Measurements from ENCODE around the gene LMBR1L.

The LMBR1L gene

DNA sequence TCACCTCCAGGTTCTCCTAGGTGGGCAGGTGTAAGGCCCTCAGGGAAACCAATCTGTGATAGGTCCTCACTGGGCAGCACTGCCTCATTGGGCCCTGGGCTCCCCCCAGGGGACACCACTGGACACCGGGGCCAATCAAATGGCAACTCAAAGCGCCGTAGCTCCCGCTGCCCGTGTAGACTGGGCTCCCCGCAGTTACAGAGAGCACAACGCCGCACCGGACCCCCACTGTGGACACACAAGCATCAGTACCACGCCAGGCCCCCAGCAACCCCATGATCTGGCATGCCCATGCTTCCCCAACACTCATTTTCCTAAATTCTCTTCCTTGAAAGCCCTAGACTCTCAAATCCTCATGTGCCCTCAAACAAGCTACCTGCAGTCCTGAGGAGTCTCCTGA is 56.1 kb downstream of the LMBR1L start:
- TF ChIP-seq ARNTL (CRISPR knock-in tag; IDR thresholded peaks at IDR 0.05; ENCODE audit: borderline replicate concordance, low read depth) (no peak), CSDC2 (CRISPR knock-in tag; IDR thresholded peaks at IDR 0.05) (no peak), ZFP3 (CRISPR knock-in tag; IDR thresholded peaks at IDR 0.05) (no peak), ZNF565 (CRISPR knock-in tag; conservative IDR thresholded peaks at IDR 0.05; ENCODE audit: low read depth) (no peak), ZC3H10 (CRISPR knock-in tag; IDR thresholded peaks at IDR 0.05) (no peak), SNAI2 (CRISPR knock-in tag; IDR thresholded peaks at IDR 0.05) (no peak), ZNF70 (CRISPR knock-in tag; IDR thresholded peaks at IDR 0.05) (no peak), GLIS3 (CRISPR knock-in tag; IDR thresholded peaks at IDR 0.05) (no peak), ZNF8 (CRISPR knock-in tag; IDR thresholded peaks at IDR 0.05) (no peak), ZFP30 (CRISPR knock-in tag; IDR thresholded peaks at IDR 0.05) (no peak), OSR1 (CRISPR knock-in tag; IDR thresholded peaks at IDR 0.05) (no peak), ISL1 (CRISPR knock-in tag; IDR thresholded peaks at IDR 0.05) (no peak)
- TF ChIP-seq, protein P1, sequence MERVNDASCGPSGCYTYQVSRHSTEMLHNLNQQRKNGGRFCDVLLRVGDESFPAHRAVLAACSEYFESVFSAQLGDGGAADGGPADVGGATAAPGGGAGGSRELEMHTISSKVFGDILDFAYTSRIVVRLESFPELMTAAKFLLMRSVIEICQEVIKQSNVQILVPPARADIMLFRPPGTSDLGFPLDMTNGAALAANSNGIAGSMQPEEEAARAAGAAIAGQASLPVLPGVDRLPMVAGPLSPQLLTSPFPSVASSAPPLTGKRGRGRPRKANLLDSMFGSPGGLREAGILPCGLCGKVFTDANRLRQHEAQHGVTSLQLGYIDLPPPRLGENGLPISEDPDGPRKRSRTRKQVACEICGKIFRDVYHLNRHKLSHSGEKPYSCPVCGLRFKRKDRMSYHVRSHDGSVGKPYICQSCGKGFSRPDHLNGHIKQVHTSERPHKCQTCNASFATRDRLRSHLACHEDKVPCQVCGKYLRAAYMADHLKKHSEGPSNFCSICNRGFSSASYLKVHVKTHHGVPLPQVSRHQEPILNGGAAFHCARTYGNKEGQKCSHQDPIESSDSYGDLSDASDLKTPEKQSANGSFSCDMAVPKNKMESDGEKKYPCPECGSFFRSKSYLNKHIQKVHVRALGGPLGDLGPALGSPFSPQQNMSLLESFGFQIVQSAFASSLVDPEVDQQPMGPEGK (CRISPR knock-in tag; IDR thresholded peaks at IDR 0.05; ENCODE audit: borderline replicate concordance): no peak
- TF ChIP-seq, protein P2, sequence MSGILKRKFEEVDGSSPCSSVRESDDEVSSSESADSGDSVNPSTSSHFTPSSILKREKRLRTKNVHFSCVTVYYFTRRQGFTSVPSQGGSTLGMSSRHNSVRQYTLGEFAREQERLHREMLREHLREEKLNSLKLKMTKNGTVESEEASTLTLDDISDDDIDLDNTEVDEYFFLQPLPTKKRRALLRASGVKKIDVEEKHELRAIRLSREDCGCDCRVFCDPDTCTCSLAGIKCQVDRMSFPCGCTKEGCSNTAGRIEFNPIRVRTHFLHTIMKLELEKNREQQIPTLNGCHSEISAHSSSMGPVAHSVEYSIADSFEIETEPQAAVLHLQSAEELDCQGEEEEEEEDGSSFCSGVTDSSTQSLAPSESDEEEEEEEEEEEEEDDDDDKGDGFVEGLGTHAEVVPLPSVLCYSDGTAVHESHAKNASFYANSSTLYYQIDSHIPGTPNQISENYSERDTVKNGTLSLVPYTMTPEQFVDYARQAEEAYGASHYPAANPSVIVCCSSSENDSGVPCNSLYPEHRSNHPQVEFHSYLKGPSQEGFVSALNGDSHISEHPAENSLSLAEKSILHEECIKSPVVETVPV (CRISPR knock-in tag; IDR thresholded peaks at IDR 0.05): no peak
- ATAC-seq: no peak

DNA sequence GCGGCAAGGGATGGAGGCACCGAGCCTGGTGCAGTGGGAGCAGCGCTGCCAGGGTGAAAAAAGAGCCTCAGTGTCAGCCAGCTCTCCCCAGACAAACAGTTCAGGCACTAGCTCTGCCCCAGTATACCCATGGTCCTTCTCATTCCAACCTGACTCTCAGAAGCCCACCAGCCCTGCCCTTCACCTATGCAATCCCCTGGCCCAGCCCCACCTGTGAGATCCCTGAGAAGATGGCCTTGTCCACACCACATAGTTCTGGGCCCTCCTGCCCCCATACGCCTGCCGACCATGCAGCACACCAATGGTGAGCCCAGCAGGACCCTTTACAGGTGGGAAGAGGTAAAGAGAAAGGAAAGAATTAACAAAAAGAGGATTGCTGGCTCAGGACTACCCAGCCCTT is 56.6 kb downstream of the LMBR1L start:
- TF ChIP-seq CSDC2 (CRISPR knock-in tag; IDR thresholded peaks at IDR 0.05) (no peak), OSR1 (CRISPR knock-in tag; IDR thresholded peaks at IDR 0.05) (no peak), ISL1 (CRISPR knock-in tag; IDR thresholded peaks at IDR 0.05) (no peak), TCF4 (CRISPR knock-in tag; IDR thresholded peaks at IDR 0.05; ENCODE audit: borderline replicate concordance) (no peak), BACH2 (CRISPR knock-in tag; IDR thresholded peaks at IDR 0.05; ENCODE audit: borderline replicate concordance) (no peak), ZNF70 (CRISPR knock-in tag; IDR thresholded peaks at IDR 0.05) (no peak), ZNF565 (CRISPR knock-in tag; conservative IDR thresholded peaks at IDR 0.05; ENCODE audit: low read depth) (no peak), SNAI2 (CRISPR knock-in tag; IDR thresholded peaks at IDR 0.05) (no peak), ESRRG (CRISPR knock-in tag; IDR thresholded peaks at IDR 0.05) (no peak), ARNTL (CRISPR knock-in tag; IDR thresholded peaks at IDR 0.05; ENCODE audit: borderline replicate concordance, low read depth) (no peak), ZFP3 (CRISPR knock-in tag; IDR thresholded peaks at IDR 0.05) (no peak), ZC3H10 (CRISPR knock-in tag; IDR thresholded peaks at IDR 0.05) (no peak)
- TF ChIP-seq, protein P3, sequence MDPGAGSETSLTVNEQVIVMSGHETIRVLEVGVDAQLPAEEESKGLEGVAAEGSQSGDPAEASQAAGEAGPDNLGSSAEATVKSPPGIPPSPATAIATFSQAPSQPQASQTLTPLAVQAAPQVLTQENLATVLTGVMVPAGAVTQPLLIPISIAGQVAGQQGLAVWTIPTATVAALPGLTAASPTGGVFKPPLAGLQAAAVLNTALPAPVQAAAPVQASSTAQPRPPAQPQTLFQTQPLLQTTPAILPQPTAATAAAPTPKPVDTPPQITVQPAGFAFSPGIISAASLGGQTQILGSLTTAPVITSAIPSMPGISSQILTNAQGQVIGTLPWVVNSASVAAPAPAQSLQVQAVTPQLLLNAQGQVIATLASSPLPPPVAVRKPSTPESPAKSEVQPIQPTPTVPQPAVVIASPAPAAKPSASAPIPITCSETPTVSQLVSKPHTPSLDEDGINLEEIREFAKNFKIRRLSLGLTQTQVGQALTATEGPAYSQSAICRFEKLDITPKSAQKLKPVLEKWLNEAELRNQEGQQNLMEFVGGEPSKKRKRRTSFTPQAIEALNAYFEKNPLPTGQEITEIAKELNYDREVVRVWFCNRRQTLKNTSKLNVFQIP (CRISPR knock-in tag; IDR thresholded peaks at IDR 0.05; ENCODE audit: borderline replicate concordance, low read depth): no peak
- TF ChIP-seq, protein P1 (CRISPR knock-in tag; IDR thresholded peaks at IDR 0.05; ENCODE audit: borderline replicate concordance): no peak
- TF ChIP-seq, protein P2 (CRISPR knock-in tag; IDR thresholded peaks at IDR 0.05): no peak
- TF ChIP-seq, protein P4, sequence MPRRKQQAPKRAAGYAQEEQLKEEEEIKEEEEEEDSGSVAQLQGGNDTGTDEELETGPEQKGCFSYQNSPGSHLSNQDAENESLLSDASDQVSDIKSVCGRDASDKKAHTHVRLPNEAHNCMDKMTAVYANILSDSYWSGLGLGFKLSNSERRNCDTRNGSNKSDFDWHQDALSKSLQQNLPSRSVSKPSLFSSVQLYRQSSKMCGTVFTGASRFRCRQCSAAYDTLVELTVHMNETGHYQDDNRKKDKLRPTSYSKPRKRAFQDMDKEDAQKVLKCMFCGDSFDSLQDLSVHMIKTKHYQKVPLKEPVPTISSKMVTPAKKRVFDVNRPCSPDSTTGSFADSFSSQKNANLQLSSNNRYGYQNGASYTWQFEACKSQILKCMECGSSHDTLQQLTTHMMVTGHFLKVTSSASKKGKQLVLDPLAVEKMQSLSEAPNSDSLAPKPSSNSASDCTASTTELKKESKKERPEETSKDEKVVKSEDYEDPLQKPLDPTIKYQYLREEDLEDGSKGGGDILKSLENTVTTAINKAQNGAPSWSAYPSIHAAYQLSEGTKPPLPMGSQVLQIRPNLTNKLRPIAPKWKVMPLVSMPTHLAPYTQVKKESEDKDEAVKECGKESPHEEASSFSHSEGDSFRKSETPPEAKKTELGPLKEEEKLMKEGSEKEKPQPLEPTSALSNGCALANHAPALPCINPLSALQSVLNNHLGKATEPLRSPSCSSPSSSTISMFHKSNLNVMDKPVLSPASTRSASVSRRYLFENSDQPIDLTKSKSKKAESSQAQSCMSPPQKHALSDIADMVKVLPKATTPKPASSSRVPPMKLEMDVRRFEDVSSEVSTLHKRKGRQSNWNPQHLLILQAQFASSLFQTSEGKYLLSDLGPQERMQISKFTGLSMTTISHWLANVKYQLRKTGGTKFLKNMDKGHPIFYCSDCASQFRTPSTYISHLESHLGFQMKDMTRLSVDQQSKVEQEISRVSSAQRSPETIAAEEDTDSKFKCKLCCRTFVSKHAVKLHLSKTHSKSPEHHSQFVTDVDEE (CRISPR knock-in tag; IDR thresholded peaks at IDR 0.05): no peak

More for the DNA sequence above, 56.6 kb downstream of the LMBR1L start:
- ATAC-seq: no peak

Measured in SK-N-SH treated with all-trans-retinoic acid at 6 μM for 48 hours (cell line).